Choroid plexus epithelial cell (primary cell): ENCODE data around the gene HBEGF.

Experiments used
- DNase-seq: peaks from one replicate; pipeline ENCODE4 v3.0.0-alpha.2; 2010; ENCODE audit warnings: low read depth
- H3K4me3 ChIP-seq: 2 replicates; pipeline ENCODE4 v1.5.1; 2011; ENCODE audit warnings: low read depth, mild to moderate bottlenecking, control low read depth, low read length, moderate library complexity
- TF ChIP-seq, protein P1 (sequence below): conservative IDR thresholded peaks from 2 replicates; pipeline ENCODE4 v1.5.1; 2011; ENCODE audit warnings: low read depth, mild to moderate bottlenecking, control low read depth, inconsistent platforms, low read length, moderate library complexity

The HBEGF gene

GRCh38 chr5:140382866-140383265, 36.5 kb upstream of the HBEGF start:
- no peak for DNase-seq
- TF ChIP-seq, protein P1, sequence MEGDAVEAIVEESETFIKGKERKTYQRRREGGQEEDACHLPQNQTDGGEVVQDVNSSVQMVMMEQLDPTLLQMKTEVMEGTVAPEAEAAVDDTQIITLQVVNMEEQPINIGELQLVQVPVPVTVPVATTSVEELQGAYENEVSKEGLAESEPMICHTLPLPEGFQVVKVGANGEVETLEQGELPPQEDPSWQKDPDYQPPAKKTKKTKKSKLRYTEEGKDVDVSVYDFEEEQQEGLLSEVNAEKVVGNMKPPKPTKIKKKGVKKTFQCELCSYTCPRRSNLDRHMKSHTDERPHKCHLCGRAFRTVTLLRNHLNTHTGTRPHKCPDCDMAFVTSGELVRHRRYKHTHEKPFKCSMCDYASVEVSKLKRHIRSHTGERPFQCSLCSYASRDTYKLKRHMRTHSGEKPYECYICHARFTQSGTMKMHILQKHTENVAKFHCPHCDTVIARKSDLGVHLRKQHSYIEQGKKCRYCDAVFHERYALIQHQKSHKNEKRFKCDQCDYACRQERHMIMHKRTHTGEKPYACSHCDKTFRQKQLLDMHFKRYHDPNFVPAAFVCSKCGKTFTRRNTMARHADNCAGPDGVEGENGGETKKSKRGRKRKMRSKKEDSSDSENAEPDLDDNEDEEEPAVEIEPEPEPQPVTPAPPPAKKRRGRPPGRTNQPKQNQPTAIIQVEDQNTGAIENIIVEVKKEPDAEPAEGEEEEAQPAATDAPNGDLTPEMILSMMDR, result no peak
- no peak overlapping the region for H3K4me3 ChIP-seq

DNA sequence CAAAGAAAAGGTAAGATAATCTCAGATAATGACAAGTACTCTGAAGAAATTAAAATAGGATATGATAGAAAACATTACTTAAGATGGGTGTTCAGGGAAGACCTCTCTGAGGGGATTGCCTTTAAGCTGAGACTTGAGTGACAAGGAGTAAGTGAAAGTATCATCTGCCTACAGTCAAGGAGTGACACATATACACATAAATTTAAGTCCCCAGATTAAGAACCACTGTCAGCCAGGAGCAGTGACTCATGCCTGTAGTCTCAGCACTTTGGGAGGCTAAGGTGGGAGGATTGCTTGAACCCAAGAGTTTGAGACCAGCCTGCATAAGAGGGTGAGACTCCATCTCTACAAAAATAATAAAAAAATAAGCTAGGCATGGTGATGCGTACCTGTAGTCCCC, 35.6 kb upstream of the HBEGF start:
- DNase-seq, result no peak
- no peak overlapping the region for H3K4me3 ChIP-seq
- TF ChIP-seq, protein P1, result no peak

DNA sequence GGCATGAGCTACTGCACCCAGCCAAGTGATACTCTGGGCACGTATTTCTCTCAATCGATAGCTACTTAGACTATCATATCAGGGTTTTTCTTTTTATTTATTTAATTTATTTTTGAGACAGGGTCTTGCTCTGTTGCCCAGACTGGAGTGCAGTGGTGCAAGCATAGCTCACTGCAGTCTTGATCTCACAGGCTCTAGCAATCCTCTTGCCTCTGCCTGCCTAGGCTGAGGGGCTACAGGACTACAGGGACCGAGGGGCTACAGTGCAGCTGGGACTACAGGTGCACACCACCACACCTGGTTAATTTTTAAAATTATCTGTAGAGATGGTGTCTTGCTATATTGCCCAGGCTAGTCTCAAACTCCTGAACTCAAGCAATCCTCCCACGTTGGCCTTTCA, 34.9 kb upstream of the HBEGF start:
- DNase-seq, result no peak
- TF ChIP-seq, protein P1, result no peak
- no peak overlapping the region for H3K4me3 ChIP-seq

DNA sequence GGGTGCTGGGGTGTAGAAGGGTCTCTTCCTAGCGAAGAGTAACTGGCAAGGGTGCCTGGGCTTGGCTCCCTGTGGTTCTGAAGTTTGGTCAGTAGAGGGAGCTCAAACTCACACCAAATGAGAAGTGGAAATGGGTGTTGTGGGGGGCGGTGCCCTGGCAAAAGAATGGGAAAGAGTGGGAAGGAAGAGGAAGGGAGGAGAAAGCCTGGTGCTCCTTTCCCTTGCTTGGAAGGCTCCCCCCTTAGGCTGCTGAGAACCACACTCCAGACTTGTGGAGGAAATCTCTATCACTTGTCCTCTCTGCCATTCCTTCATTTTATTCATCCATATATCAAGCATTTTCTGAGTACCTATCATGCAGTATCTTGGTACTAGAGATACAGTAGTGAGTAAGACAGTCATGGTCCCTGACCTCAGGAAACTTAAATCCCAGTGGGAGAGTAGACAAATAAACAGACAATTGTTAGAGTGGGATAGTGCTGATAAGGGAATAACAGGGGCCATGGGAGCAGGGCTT, 26.6 kb upstream of the HBEGF start:
- peak; percentile 74 for DNase-seq
- TF ChIP-seq, protein P1, result peak; percentile 89
- H3K4me3 ChIP-seq, result no peak overlapping the region

- TF ChIP-seq, protein P1, result no peak
- no peak for DNase-seq
- no peak overlapping the region for H3K4me3 ChIP-seq
These were observed 25.2 kb upstream of the HBEGF start for GRCh38 chr5:140371356-140372151.

DNA sequence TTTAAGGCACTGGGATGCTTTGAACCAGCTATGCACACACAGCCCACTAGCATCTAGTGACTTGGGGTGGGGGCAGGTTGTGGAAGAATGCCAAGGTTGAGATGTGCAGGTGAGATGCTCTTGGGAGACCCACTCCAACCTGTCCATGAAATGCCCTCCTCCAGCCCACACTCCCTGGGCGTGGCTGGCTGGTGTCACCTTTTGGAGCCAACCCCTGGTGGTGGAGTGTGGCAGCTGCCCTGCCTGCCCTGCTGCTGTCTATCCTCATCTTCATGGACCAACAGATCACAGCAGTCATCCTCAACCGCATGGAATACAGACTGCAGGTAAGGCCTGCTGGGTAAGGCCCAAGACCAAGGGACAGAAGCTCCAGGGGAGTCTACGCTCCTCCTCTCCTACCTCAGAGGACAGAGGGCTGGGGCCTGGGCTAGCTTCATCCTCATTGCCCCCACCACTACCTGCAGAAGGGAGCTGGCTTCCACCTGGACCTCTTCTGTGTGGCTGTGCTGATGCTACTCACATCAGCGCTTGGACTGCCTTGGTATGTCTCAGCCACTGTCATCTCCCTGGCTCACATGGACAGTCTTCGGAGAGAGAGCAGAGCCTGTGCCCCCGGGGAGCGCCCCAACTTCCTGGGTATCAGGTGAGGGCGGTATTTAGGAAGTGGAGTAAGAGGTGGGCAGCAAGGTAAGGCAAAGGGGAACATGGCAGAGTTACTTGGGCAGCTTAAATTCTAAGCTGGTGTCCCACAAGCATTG, 21.0 kb upstream of the HBEGF start:
- no peak overlapping the region for H3K4me3 ChIP-seq
- no peak for DNase-seq
- TF ChIP-seq, protein P1, result no peak
